Heart left ventricle (tissue), 13 donors: ENCODE measurements around the gene TNFRSF6B.

Experiments used
- CTCF ChIP-seq, 12 donors: fragments of 200-600 bp; sonication (generic) in 4 of 12; IDR thresholded peaks; one replicate each; pipeline versions ENCODE4 v1.5.0 to v1.8.0; 2018 to 2022; ENCODE audit warnings: antibody characterized with exemption in 12 of 12, mild to moderate bottlenecking in 5 of 12
- POLR2A ChIP-seq, 2 donors: fragments of 450-650 bp; IDR thresholded peaks; one replicate each; pipeline ENCODE4 v1.6.1; 2017; ENCODE audit warnings: antibody characterized with exemption in 2 of 2, mild to moderate bottlenecking in 2 of 2, moderate library complexity in 2 of 2
- donor health status: ischemic (EF 13 %, LVEDD 7.1; RV severe dilation, severe dysfunction).
- donor health status: DM: no; HTN: yes; CAD: no.
- donor health status: DM: no; HTN: no; CAD: no.
- donor health status: ischemic (EF 25% LVEDD 6.9; RV normal size, moderate dysfunction).
- donor health status: ischemic (EF 25% LVEDD 5.7; RV mildly dilated, moderate dysfunction).
- donor health status: ischemic (EF 35%, LVEDD 5.7; RV mildly dilated, moderate dysfunction).
- donor health status: nonischemic (EF 11% LVEDD 7.7; RV severe dilation, severe dysfunction).
- donor health status: DM: yes; HTN: yes; CAD: no.
- donor health status: PGD.
- donor health status: ischemic (EF 29% LVEDD 5.4; RV normal size, mild dysfunction).
- donor health status: nonischemic (EF 23%, LVEDD 6.1; RV moderate dilation, normal function).

DNA sequence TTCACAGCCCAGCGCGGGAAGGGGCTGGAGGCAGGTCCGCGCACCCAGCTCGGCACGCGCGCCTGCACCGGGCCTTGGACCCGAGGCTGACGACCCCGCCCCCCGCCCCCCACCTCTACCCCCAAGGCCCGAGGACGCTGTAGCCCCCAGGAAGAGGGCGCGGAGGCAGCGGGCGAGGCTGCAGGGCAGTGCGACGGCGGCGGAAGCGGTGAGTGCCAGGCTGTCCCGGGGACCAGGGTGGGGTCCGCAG lies 41.2 kb downstream of the TNFRSF6B start:
- TF ChIP-seq CTCF (IDR thresholded peaks at IDR 0.05) = no peak
- TF ChIP-seq POLR2A (IDR thresholded peaks at IDR 0.05) = no peak
